GM15510 (cell line): ENCODE data around the gene BBS4.
A peak's percentile ranks its signal among the peaks of the same experiment; 100 is the strongest.

ENCODE experiments used
- POLR2A ChIP-seq: IDR thresholded peaks from 3 replicates; pipeline ENCODE4 v1.6.1; 2011; ENCODE audit warnings: borderline replicate concordance; ENCODE audit not compliant: insufficient read length; ENCODE audit errors: extremely low read depth

The BBS4 gene

DNA sequence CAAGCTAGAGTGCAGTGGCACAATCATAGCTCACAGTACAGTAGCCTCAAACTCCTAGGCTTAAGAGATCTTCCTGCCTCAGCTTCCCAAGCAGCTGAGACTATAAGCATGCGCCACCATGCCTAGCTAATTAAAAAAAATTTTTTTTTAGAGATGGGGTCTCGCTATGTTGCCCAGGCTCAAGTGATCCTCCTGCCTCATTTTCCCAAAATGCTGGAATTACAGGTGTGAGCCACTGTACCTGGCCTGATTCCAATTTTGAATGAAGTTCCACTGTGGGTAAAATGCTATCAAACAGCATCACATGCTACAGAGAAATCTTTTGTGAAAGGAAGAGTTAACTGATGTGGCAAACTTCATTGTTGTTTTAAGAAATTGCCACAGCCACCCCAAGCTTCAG lies 80.0 kb downstream of the BBS4 start:
- TF ChIP-seq POLR2A, result no peak

DNA sequence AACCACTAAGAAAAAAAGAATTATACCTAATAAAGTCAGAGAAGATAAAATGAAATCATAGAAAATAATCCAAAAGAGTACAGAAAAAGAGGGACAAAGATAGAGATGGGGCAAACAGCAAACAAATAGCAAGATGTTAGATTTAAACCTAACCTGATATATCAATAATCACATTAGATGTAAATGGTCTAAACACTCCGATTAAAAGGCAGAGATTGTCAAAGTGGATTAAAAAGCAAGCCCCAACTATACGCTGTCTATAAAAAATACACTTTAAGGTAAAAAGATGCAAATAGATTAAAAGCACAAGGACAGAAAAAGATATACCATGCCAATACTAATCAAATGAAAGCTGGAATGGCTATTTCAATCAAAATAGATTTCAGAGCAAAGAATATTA lies 80.8 kb downstream of the BBS4 start:
- TF ChIP-seq POLR2A, result no peak

DNA sequence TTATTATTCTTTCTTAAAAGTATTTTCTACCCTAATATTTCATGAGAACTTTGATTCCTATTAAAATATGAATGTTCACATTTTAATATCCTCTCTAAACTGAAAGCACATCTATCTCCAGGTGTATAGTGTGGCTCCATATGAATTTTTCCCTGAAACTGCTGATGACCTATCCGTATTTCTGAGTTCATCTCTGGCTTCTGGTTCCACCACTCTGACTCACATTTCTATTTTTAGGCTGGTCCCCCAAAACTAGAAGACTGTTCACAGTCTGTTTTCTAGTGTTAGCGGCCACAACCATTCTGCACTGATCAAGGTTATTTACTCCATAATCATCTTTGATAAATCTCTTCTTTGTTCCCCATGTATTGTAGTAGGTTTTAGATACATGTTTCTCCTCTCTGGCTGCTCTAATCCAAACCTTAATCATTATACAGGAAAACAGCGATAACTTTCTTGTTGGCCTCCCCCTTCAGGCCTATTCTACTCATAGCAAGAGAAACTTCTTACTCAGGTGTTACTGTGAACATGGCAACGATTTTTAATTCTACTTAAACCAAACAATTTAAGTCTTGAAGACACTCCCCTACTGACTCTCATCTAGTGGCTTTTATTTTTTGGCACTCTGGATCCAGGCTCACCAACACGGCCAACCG lies 84.8 kb downstream of the BBS4 start:
- no peak for TF ChIP-seq POLR2A

DNA sequence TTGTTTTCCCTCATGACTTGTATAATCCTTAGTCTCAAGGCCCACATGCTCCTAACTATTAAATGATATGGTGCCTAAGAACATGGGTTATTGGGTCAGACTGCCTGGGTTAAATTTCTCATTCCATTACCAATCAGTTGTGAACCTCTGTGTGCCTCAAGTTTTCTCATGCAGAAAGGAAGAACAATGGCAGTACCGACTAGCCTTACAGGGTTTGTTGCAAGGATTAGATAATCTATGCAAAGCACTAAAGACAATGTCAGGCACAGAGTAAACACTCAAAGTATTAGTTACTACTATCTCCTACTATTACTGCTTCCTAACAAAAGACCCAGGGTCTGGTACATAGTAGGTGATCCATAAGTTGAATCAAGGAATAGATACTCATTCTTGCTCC lies 85.3 kb downstream of the BBS4 start:
- TF ChIP-seq POLR2A, result no peak

- no peak for TF ChIP-seq POLR2A
Measured at GRCh38 chr15:72774696-72775383, 88.8 kb downstream of the BBS4 start.

GRCh38 chr15:72778796-72779195 lies 92.8 kb downstream of the BBS4 start:
- no peak for TF ChIP-seq POLR2A

- no peak for TF ChIP-seq POLR2A
Measured at GRCh38 chr15:72781631-72782030, 95.6 kb downstream of the BBS4 start.

GRCh38 chr15:72782274-72783003 lies 96.4 kb downstream of the BBS4 start:
- TF ChIP-seq POLR2A, result no peak

DNA sequence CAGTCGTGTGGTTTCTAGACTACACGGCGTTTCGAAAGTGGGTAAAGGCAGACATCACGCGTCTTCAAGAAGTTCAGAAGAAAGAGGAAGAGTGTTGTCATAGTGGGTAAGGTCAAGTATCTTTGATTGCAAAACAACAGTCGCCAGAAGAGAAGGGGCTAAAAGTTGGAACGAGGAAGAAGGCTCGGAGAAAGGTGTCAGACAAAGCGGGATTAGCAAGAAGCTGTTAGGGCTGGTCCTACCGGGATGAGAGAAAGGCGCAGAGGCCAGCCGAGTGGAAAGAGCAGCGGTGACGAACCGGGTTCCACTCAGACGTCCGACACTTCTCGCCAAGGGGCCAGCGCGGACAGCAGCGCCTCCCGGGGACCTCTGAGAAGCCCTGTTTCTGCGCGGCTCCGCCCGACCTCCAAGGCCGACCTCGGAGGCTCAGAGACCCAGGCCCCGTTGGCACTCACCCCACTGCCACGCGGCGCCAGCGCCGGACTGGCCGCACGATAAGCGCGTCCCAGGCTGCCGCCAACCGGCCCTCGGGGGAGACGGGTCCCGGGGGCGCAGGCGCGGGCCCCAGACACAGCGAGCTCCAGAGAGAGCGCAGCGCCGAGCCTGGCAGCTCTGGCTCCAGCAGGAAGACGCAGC lies 97.1 kb downstream of the BBS4 start:
- no peak for TF ChIP-seq POLR2A

DNA sequence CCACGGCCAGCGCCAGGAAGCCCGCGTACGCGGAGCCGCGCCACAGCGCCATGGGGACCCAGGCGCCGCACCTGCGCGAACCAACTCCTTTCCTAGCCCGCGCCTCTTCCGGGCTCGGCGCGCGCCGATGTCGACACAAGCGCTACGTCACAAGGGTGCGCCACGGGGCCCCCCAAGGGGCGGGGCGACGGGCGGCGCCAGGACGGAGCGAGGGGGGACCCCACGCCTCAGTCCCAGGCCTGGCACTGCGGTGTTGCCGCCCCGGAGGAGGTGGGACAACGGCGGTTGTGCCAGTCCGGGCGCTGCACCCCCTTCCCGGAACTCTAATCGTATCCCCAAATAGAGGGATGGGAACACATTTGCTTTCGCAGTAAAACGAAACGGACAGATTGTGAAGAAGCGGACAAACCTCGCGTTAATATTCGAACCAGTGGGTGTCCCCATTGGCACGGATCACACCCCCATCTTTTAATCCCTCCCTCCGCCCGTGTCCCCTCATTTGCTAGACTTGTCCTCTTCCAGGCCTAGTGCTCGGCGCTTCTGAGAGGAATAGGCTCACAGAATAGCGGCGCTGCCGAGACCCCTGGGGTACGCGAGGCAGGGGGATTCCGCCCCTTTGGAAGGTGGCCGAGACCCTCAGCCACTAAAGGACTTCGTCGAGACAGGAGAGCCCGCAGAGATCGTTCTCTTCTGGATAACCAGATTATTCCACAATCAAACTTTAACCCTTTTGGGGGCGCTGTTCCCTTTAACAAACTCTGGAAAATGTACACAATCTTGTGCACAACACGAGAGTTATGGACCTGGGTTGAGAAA lies 97.8 kb downstream of the BBS4 start, which contains the start of gene ADPGK:
TSS of gene ADPGK (minus strand) at position 119 of the 816 bp plus-strand sequence. CDS start at position 52, 67 bp downstream.
- TF ChIP-seq POLR2A, result peak; percentile 96

DNA sequence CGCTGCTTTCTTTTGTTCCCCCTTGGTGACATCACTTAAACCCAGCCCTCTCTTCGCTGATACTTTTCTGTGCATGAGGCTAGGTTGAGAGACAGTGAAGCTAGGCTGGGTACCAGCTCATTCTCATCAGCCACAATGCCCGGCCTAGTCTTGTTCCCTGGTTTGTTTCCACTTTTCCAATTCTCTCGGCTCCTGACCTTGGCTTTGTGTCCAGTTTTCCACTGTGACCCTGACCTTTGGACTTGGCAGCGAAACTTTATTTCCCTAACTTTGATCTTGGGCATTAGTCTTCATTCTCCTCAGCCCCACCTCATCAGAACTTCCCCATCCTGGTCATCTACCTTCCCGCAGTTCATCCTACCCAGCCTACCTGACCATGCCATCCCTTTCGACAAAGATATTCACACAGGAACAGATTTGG lies 98.5 kb downstream of the BBS4 start:
- TF ChIP-seq POLR2A, result no peak

DNA sequence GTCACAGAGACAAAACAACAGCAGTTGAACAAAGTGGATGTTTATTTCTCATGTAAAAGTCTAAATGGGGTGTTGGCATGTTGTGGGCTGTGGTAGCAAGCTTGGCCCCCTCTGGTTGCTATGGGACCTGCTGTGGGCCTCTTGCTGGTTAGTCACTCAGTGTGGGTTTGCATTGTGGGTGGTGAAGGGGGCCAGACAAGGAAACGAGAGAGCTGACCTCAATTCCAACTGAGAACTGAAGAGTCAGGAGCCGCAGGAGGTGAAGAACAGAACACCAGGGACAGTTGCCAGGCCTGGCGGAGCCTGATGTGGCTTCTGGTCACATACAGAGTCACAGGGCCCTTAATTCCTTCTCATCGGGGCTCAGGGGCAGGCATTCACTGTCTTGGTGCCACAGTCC lies 99.4 kb downstream of the BBS4 start:
- TF ChIP-seq POLR2A, result no peak

- TF ChIP-seq POLR2A, result no peak
Measured at GRCh38 chr15:72785841-72786240, 99.8 kb downstream of the BBS4 start.

DNA sequence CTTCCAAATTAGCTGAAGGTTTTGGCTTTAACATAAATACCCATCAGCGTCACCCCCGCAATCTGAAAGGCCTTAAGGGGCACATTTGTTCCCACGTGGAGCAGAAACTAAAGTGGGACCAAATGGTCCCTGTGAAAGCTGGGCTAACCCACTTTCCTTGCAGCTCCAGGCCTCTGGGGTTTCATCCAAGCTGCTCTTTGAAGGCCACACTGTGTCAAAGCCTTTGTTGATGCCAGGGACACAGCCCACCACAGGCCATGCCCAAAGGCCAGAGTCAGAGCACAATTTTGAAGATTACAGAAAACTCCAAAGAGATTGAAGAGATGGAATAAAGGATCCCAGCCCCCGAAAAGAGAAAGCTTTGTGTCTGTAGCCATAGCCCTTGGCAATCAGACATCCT lies 100.2 kb downstream of the BBS4 start:
- TF ChIP-seq POLR2A, result no peak
